ENCODE measurements around the gene CEACAM7. TPM values are rescaled to one million over a fixed set of nuclear protein-coding genes. Genes with fewer than 3 reads are reported as not detected.

Gene CEACAM7
- total RNA-seq, 4 donors from 2014 or later = not detected

DNA sequence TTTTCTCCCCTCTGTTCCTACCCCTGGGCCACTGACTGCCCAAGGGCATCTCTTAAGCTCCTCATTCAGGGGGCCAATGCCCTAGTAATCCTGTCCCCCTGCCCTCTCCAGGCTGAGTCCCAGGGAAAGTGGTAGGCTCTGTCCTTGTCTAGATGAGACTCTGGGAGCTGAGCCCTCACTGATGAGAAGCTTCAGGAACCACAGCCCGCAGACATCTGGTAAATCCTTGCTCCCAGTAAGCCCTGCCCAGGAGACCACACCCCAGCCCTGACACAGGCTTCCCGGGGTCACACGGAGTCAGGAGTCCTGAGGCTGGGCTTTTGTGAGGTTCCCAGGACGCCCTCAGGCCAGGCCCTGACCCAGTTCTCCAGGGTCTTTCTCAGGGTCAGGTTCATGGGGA, 63.1 kb downstream of the CEACAM7 start:
- Histone ChIP-seq H3K27ac (no peak overlapping the region), H3K9me3 (peaks cover 0 to under 1% (median 0%) of the 10 kb centered on the region in 4 donors), H3K36me3 (no peaks in the 10 kb centered on the region), H3K4me1 (no peaks in the 10 kb centered on the region), H3K27me3 (no peaks in the 10 kb centered on the region), H3K4me3 (no peak overlapping the region)
- no peak for DNase-seq
- TF ChIP-seq POLR2A (IDR thresholded peaks at IDR 0.05) (no peak), CTCF (IDR thresholded peaks at IDR 0.05) (no peak)

DNA sequence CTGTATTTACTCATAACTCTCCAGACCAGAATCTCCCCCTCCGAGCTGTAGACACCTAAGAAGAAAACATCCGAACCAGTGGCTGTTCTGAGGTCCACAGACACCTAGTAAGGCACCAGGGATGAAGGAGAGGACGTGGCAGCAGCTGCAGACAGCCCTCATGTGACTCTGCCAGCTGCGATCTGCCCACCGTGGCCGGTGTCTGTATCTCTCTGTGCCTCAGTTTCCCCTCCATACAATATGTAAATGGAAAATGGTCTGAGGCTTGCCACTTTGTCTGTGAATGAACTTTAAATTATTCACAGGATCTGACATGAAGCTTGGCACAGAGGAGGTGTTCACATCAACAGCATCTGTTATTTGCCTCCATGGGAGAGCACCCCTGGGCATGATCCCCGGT, 63.6 kb downstream of the CEACAM7 start:
- no peak overlapping the region for H3K4me3 ChIP-seq
- H3K36me3 ChIP-seq = no peaks in the 10 kb centered on the region
- H3K27me3 ChIP-seq = no peaks in the 10 kb centered on the region
- H3K9me3 ChIP-seq = no peaks in the 10 kb centered on the region
- no peak for TF ChIP-seq POLR2A (IDR thresholded peaks at IDR 0.05)
- H3K4me1 ChIP-seq = no peaks in the 10 kb centered on the region
- no peak for DNase-seq
- H3K27ac ChIP-seq = no peak overlapping the region

- H3K27ac ChIP-seq = no peak overlapping the region
Observed at GRCh38 chr19:41623360-41623759, 64.7 kb downstream of the CEACAM7 start.

More at GRCh38 chr19:41623360-41623759, 64.7 kb downstream of the CEACAM7 start:
- TF ChIP-seq CTCF (IDR thresholded peaks at IDR 0.05) = no peak
- no peak for TF ChIP-seq POLR2A (IDR thresholded peaks at IDR 0.05)
- H3K27me3 ChIP-seq = no peaks in the 10 kb centered on the region
- DNase-seq = no peak
- H3K36me3 ChIP-seq = no peaks in the 10 kb centered on the region
- H3K9me3 ChIP-seq = no peaks in the 10 kb centered on the region
- H3K4me3 ChIP-seq = no peak overlapping the region
- no peaks in the 10 kb centered on the region for H3K4me1 ChIP-seq

Small RNAs within 50 kb of the gene (small RNA-seq; reads per million reads assigned to genes)
- 0 reads per million in 2 donors for gene AC243960.4

Other genes with a start within 250 kb of the CEACAM7 start
- gene DMAC2, start 248.4 kb downstream of the CEACAM7 start, total RNA-seq = 10 to 100 TPM; 41.3 to 62.0 (median 48.3) TPM
- 10 to 100 TPM; 17.3 to 49.0 (median 22.3) TPM for gene ERICH4, start 245.1 kb downstream of the CEACAM7 start, total RNA-seq
- gene CEACAM21, start 112.1 kb downstream of the CEACAM7 start, total RNA-seq = 1 to 10 TPM in 3 of 4 donors, not detected in 1; 1.7 to 9.9 (median 2.5) TPM
- not detected for gene CEACAM4, start 61.2 kb downstream of the CEACAM7 start, total RNA-seq
- 100 to 1,000 TPM in 2 of 4 donors, 10 to 100 TPM in 2; 63.9 to 113 (median 99.3) TPM for gene CEACAM5, start 20.4 kb upstream of the CEACAM7 start, total RNA-seq
- 10 to 100 TPM in 2 of 4 donors, 1 to 10 TPM in 1, not detected in 1; 6.8 to 31.9 (median 10.5) TPM for gene CEACAM6, start 67.3 kb upstream of the CEACAM7 start, total RNA-seq
- gene CEACAM3, start 108.3 kb upstream of the CEACAM7 start, total RNA-seq = not detected
- not detected for gene LYPD4, start 156.4 kb upstream of the CEACAM7 start, total RNA-seq
- not detected for gene DMRTC2, start 156.8 kb upstream of the CEACAM7 start, total RNA-seq
- gene RPS19, start 172.0 kb upstream of the CEACAM7 start, total RNA-seq = 100 to 1,000 TPM; 363 to 861 (median 619) TPM
- gene CD79A, start 189.0 kb upstream of the CEACAM7 start, total RNA-seq = 10 to 100 TPM in 1 of 4 donors, 1 to 10 TPM in 3; 2.8 to 65.2 (median 4.2) TPM
- 100 to 1,000 TPM in 3 of 4 donors, 10 to 100 TPM in 1; 90.0 to 368 (median 148) TPM for gene ARHGEF1, start 194.9 kb upstream of the CEACAM7 start, total RNA-seq
- gene ERFL, start 240.2 kb upstream of the CEACAM7 start, total RNA-seq = 1 to 10 TPM in 2 of 4 donors, under 1 TPM in 1, not detected in 1; 0.94 to 1.7 (median 1.7) TPM

All from Peyer's patch (tissue), 4 donors.